ENCODE results near the gene CFAP107. TPM values are rescaled to one million over a fixed set of nuclear protein-coding genes. Genes with fewer than 3 reads are reported as not detected.

Gene CFAP107
- total and polyA plus RNA-seq, 2 of the 4 experiments (the other 2 are of a cell fraction) = not detected

DNA sequence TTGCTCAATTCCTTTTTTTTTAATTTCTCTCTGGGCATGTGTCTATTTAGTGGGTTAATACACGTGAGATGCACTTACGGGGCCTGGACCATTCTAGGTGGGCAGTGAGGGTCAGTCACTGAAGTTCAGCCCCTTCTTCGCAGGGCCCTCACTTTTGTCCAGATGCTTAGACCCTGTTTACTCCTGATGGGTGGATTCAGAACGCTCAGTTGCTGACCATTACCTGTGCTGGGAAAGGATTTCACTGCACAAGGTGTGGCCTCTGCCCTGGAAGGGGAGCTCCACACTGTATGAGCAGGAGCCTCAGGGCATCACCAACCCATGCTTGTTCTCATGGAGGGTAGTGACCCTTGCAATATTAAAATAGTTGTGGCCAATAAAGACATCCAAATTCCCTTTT lies 32.1 kb downstream of the CFAP107 start:
- no peak overlapping the region for H4K8ac ChIP-seq (ENCODE audit: low read depth in 2 of 2, low read length in 2 of 2)
- H3K9me1 ChIP-seq (ENCODE audit: insufficient read depth, low read length) = no peaks in the 10 kb centered on the region
- no peaks in the 10 kb centered on the region for H4K20me1 ChIP-seq (ENCODE audit: insufficient read depth, low read length)
- no peak overlapping the region for H2BK20ac ChIP-seq (ENCODE audit: low read depth, low read length)
- TF ChIP-seq RCOR1 (IDR thresholded peaks at IDR 0.05; ENCODE audit: insufficient replicate concordance, low read length) (no peak), SMC3 (IDR thresholded peaks at IDR 0.05; ENCODE audit: low read depth, low read length) (no peak), RFX5 (IDR thresholded peaks at IDR 0.05; ENCODE audit: low read depth, low read length) (no peak), BHLHE40 (IDR thresholded peaks at IDR 0.05; ENCODE audit: low read depth, low read length) (no peak), MXI1 (IDR thresholded peaks at IDR 0.05; ENCODE audit: borderline replicate concordance, low read depth, low read length) (no peak), RAD21 (IDR thresholded peaks at IDR 0.05; ENCODE audit: low read length) (no peak), MAZ (IDR thresholded peaks at IDR 0.05; ENCODE audit: borderline replicate concordance, low read depth, low read length) (no peak), CHD1 (IDR thresholded peaks at IDR 0.05; ENCODE audit: low read depth, low read length) (no peak), MAFK (IDR thresholded peaks at IDR 0.05; ENCODE audit: low read depth, low read length) (no peak), CEBPB (IDR thresholded peaks at IDR 0.05; ENCODE audit: low read depth, low read length) (no peak), FOS (IDR thresholded peaks at IDR 0.05; ENCODE audit: low read depth, low read length) (no peak)
- TF ChIP-seq, protein P1, sequence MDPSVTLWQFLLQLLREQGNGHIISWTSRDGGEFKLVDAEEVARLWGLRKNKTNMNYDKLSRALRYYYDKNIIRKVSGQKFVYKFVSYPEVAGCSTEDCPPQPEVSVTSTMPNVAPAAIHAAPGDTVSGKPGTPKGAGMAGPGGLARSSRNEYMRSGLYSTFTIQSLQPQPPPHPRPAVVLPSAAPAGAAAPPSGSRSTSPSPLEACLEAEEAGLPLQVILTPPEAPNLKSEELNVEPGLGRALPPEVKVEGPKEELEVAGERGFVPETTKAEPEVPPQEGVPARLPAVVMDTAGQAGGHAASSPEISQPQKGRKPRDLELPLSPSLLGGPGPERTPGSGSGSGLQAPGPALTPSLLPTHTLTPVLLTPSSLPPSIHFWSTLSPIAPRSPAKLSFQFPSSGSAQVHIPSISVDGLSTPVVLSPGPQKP (IDR thresholded peaks at IDR 0.05; ENCODE audit: borderline replicate concordance, low read depth, low read length) = no peak
- BruUV-seq (replicated peaks) = no TSS peak
- H2AK9ac ChIP-seq (replicated peaks; ENCODE audit: low read depth, low read length, poor library complexity) = no peak overlapping the region
- peaks cover 24% of the 10 kb centered on the region for H3K9me3 ChIP-seq (ENCODE audit: control insufficient read depth, insufficient read depth, low read length)
- H2AFZ ChIP-seq (replicated peaks; ENCODE audit: low read length, poor library complexity) = no peak overlapping the region
- H2BK120ac ChIP-seq (ENCODE audit: low read depth, low read length) = no peak overlapping the region
- H2BK5ac ChIP-seq (ENCODE audit: low read depth, low read length, poor library complexity, severe bottlenecking) = no peak overlapping the region
- ChIA-PET CTCF (no interaction called here), POLR2A (ENCODE audit: unreplicated experiment) (no interaction called here)
- H3K18ac ChIP-seq (ENCODE audit: low read depth, low read length) = no peak overlapping the region
- no peak overlapping the region for H3K23ac ChIP-seq (ENCODE audit: low read depth, low read length)
- H3K36me3 ChIP-seq (ENCODE audit: control insufficient read depth, insufficient read depth, low read length) = no peaks in the 10 kb centered on the region
- no peak overlapping the region for H4K5ac ChIP-seq (ENCODE audit: low read depth, low read length)
- intact Hi-C loops (cut with micrococcal nuclease) (no loop called here), dilution Hi-C loops (cut with HindIII; ENCODE audit: low sequenced_read_pairs, unreplicated experiment) (no loop called here), in situ Hi-C loops (cut with MboI; ENCODE audit: low sequenced_read_pairs) (no loop called here)
- H3K56ac ChIP-seq (ENCODE audit: extremely low read depth, insufficient read depth, low read length) = no peak overlapping the region
- no peak overlapping the region for H3K9ac ChIP-seq (ENCODE audit: low read depth, low read length)
- no peak overlapping the region for H4K91ac ChIP-seq (ENCODE audit: insufficient read depth, low read depth, low read length)
- no peak overlapping the region for H2BK15ac ChIP-seq (ENCODE audit: low read depth, low read length)
- ATAC-seq (ENCODE audit: low read depth) = no peak
- H3K79me1 ChIP-seq (ENCODE audit: low read depth in 1 of 2, low read length in 2 of 2) = no peaks in the 10 kb centered on the region
- H3K14ac ChIP-seq (replicated peaks; ENCODE audit: low read depth, low read length) = no peak overlapping the region
- H3K4me3 ChIP-seq (ENCODE audit: insufficient read depth, low read depth, low read length) = no peak overlapping the region
- H2AK5ac ChIP-seq (ENCODE audit: low read depth, low read length) = no peak overlapping the region
- H3K4me1 ChIP-seq (ENCODE audit: control insufficient read depth, insufficient read depth, low read length) = no peaks in the 10 kb centered on the region
- no peak overlapping the region for H3K27ac ChIP-seq (ENCODE audit: insufficient read depth, low read length)
- no peak overlapping the region for H3K4ac ChIP-seq (ENCODE audit: low read depth, low read length)
- H3K27me3 ChIP-seq (ENCODE audit: control insufficient read depth, insufficient read depth, low read length) = no peaks in the 10 kb centered on the region
- no CpG with 5 or more reads among the region's 4 CpGs for WGBS, 2 experiments (ENCODE audit: extremely low coverage in 2 of 2, insufficient read length in 1 of 2)
- DNase-seq = no peak
- no peak overlapping the region for H3K4me2 ChIP-seq (ENCODE audit: low read depth, low read length)

All from IMR-90 (cell line).